ENCODE measurements around the gene BEND6.

BEND6 gene

GRCh38 chr6:57048577-57048976 is 93.7 kb downstream of the BEND6 start:
- Histone ChIP-seq H3K36me3 (peaks cover 42 to 56% (median 46%) of the 10 kb centered on the region in 11 experiments), H3K4me2 (peak overlapping the region; percentile 66 to 88 (median 81))
- no peak for TF ChIP-seq Cebpa-rat (IDR thresholded peaks at IDR 0.05)

GRCh38 chr6:57063847-57064246 is 108.9 kb downstream of the BEND6 start:
- Histone ChIP-seq H3K27me3 (no peaks in the 10 kb centered on the region), H3K36me3 (peaks cover 50 to 99% (median 66%) of the 10 kb centered on the region in 11 experiments), H3K4me1 (peaks cover 0 to 18% (median 7%) of the 10 kb centered on the region in 10 experiments; a peak in 16 of 20 replicates), H3K9ac (no peak overlapping the region), H3K9me3 (replicated peaks in 1 of 11) (no peaks in the 10 kb centered on the region; a peak in 1 of 22 replicates), H4K20me1 (no peaks in the 10 kb centered on the region), H3K4me3 (no peak overlapping the region), H3K4me2 (no peak overlapping the region), H3K27ac (no peak overlapping the region)
- TF ChIP-seq Cebpa-rat (IDR thresholded peaks at IDR 0.05): no peak

More at GRCh38 chr6:57048577-57048976, 93.7 kb downstream of the BEND6 start:
- Histone ChIP-seq H4K20me1 (peaks cover 12 to 43% (median 33%) of the 10 kb centered on the region in 11 experiments; a peak in 17 of 22 replicates), H3K27me3 (no peaks in the 10 kb centered on the region), H3K4me3 (peak overlapping the region in 9 of 10 experiments; percentile 42 to 67 (median 53); a peak in 12 of 20 replicates), H3K9ac (peak overlapping the region in 9 of 11 experiments; percentile 26 to 67 (median 48); a peak in 10 of 22 replicates), H3K4me1 (peaks cover 14 to 25% (median 22%) of the 10 kb centered on the region in 10 experiments), H3K9me3 (replicated peaks in 1 of 11) (no peaks in the 10 kb centered on the region), H3K27ac (no peak overlapping the region)

- Histone ChIP-seq H3K9me3 (replicated peaks in 1 of 11) (no peaks in the 10 kb centered on the region; a peak in 1 of 22 replicates), H3K4me2 (peak overlapping the region in 3 of 11 experiments; percentile 8 to 44 (median 14); a peak in 2 of 22 replicates), H3K9ac (0 out of 22 replicates have a peak overlapping the region, but pooled peaks of 1 of the 11 experiments have one; percentile 33), H3K4me3 (no peak overlapping the region), H3K27me3 (no peaks in the 10 kb centered on the region), H3K36me3 (peaks cover 47 to 89% (median 58%) of the 10 kb centered on the region in 11 experiments), H4K20me1 (no peaks in the 10 kb centered on the region), H3K27ac (no peak overlapping the region), H3K4me1 (peaks cover 0 to 18% (median 7%) of the 10 kb centered on the region in 10 experiments; a peak in 16 of 20 replicates)
- TF ChIP-seq Cebpa-rat (IDR thresholded peaks at IDR 0.05): no peak
Measured at GRCh38 chr6:57064809-57065208, 109.9 kb downstream of the BEND6 start.

GRCh38 chr6:57068061-57068460 is 113.2 kb downstream of the BEND6 start:
- Histone ChIP-seq H3K4me2 (no peak overlapping the region), H3K9me3 (replicated peaks in 1 of 11) (no peaks in the 10 kb centered on the region), H4K20me1 (no peaks in the 10 kb centered on the region), H3K4me3 (no peak overlapping the region), H3K36me3 (peaks cover 27 to 56% (median 39%) of the 10 kb centered on the region in 11 experiments; a peak in 20 of 22 replicates), H3K27ac (no peak overlapping the region), H3K27me3 (no peaks in the 10 kb centered on the region), H3K9ac (no peak overlapping the region), H3K4me1 (peaks cover 0 to 10% (median 6%) of the 10 kb centered on the region in 10 experiments; a peak in 15 of 20 replicates)
- no peak for TF ChIP-seq Cebpa-rat (IDR thresholded peaks at IDR 0.05)

- H4K20me1 ChIP-seq: no peaks in the 10 kb centered on the region
- H3K27ac ChIP-seq: no peak overlapping the region
- H3K36me3 ChIP-seq: peaks cover 26 to 54% (median 37%) of the 10 kb centered on the region in 11 experiments; a peak in 21 of 22 replicates
- no peak overlapping the region for H3K9ac ChIP-seq
- H3K4me2 ChIP-seq: no peak overlapping the region
- TF ChIP-seq Cebpa-rat (IDR thresholded peaks at IDR 0.05): no peak
- H3K4me1 ChIP-seq: peaks cover 0 to 10% (median 6%) of the 10 kb centered on the region in 10 experiments; a peak in 15 of 20 replicates
- no peaks in the 10 kb centered on the region for H3K27me3 ChIP-seq
- H3K9me3 ChIP-seq (replicated peaks in 1 of 11): no peaks in the 10 kb centered on the region
- no peak overlapping the region for H3K4me3 ChIP-seq
Measured at GRCh38 chr6:57069228-57069627, 114.3 kb downstream of the BEND6 start.

- no peak for TF ChIP-seq Cebpa-rat (IDR thresholded peaks at IDR 0.05)
- Histone ChIP-seq H3K36me3 (peaks cover 21 to 53% (median 34%) of the 10 kb centered on the region in 11 experiments; a peak in 21 of 22 replicates), H3K4me2 (no peak overlapping the region), H3K27ac (no peak overlapping the region), H3K9ac (no peak overlapping the region), H3K4me3 (no peak overlapping the region), H4K20me1 (no peaks in the 10 kb centered on the region), H3K4me1 (peaks cover 0 to 3% (median under 1%) of the 10 kb centered on the region in 10 experiments; a peak in 9 of 20 replicates), H3K27me3 (no peaks in the 10 kb centered on the region), H3K9me3 (replicated peaks in 1 of 11) (no peaks in the 10 kb centered on the region)
Measured at GRCh38 chr6:57069920-57070331, 115.0 kb downstream of the BEND6 start.

GRCh38 chr6:57072108-57072507 is 117.2 kb downstream of the BEND6 start:
- Histone ChIP-seq H3K4me1 (no peaks in the 10 kb centered on the region), H3K4me2 (no peak overlapping the region), H3K9me3 (replicated peaks in 1 of 11) (no peaks in the 10 kb centered on the region), H3K4me3 (no peak overlapping the region), H3K36me3 (peaks cover 5 to 32% (median 13%) of the 10 kb centered on the region in 11 experiments; a peak in 15 of 22 replicates), H3K27me3 (no peaks in the 10 kb centered on the region), H3K27ac (no peak overlapping the region), H4K20me1 (no peaks in the 10 kb centered on the region), H3K9ac (no peak overlapping the region)
- TF ChIP-seq Cebpa-rat (IDR thresholded peaks at IDR 0.05): no peak

GRCh38 chr6:57074383-57074782 is 119.5 kb downstream of the BEND6 start:
- Histone ChIP-seq H3K27me3 (no peaks in the 10 kb centered on the region), H3K27ac (no peak overlapping the region), H3K36me3 (peaks cover under 1 to 26% (median 12%) of the 10 kb centered on the region in 11 experiments; a peak in 17 of 22 replicates), H3K9me3 (replicated peaks in 1 of 11) (peaks cover 4 to 10% (median 5%) of the 10 kb centered on the region in 11 experiments; a peak in 21 of 22 replicates), H3K4me3 (no peak overlapping the region), H3K4me2 (no peak overlapping the region), H3K4me1 (no peaks in the 10 kb centered on the region), H3K9ac (no peak overlapping the region), H4K20me1 (no peaks in the 10 kb centered on the region)
- no peak for TF ChIP-seq Cebpa-rat (IDR thresholded peaks at IDR 0.05)

GRCh38 chr6:57075092-57075491 is 120.2 kb downstream of the BEND6 start:
- Histone ChIP-seq H3K36me3 (peaks cover 0 to 31% (median 18%) of the 10 kb centered on the region in 11 experiments; a peak in 16 of 22 replicates), H3K27ac (no peak overlapping the region), H4K20me1 (no peaks in the 10 kb centered on the region), H3K27me3 (no peaks in the 10 kb centered on the region), H3K4me3 (no peak overlapping the region), H3K9ac (no peak overlapping the region), H3K9me3 (replicated peaks in 1 of 11) (peaks cover 10 to 16% (median 12%) of the 10 kb centered on the region in 11 experiments), H3K4me2 (no peak overlapping the region), H3K4me1 (no peaks in the 10 kb centered on the region)
- no peak for TF ChIP-seq Cebpa-rat (IDR thresholded peaks at IDR 0.05)

Measured in BLaER1 treated with 17β-estradiol and CSF1 and Interleukin-3, amounts not matched to agents 10 nM and 100 nM (cell line).